NB4 (cell line): ENCODE data around the gene GRIK4.

Source experiments
- DNase-seq: peaks from one replicate; pipeline ENCODE4 v3.0.0; 2010; ENCODE audit warnings: low read depth
- H3K4me3 ChIP-seq: one replicate; pipeline ENCODE4 v1.5.1; 2011; ENCODE audit warnings: mild to moderate bottlenecking, low read depth, low read length, moderate library complexity
- CTCF ChIP-seq: IDR thresholded peaks from one replicate; pipeline ENCODE4 v1.5.1; 2012; ENCODE audit warnings: low read depth, low read length
- MYC ChIP-seq: IDR thresholded peaks from 2 replicates; pipeline ENCODE4 v1.6.1; 2011; ENCODE audit warnings: low read depth, low read length
- POLR2A ChIP-seq: IDR thresholded peaks from 2 replicates; pipeline ENCODE4 v1.6.1; 2011; ENCODE audit warnings: mild to moderate bottlenecking; ENCODE audit not compliant: insufficient read length; ENCODE audit errors: extremely low read depth
- TF ChIP-seq, protein P1 (sequence below): IDR thresholded peaks from 2 replicates; pipeline ENCODE4 v1.6.1; 2011; ENCODE audit warnings: low read depth, low read length

Gene GRIK4

GRCh38 chr11:120680322-120680721, 168.8 kb downstream of the GRIK4 start:
- H3K4me3 ChIP-seq, result no peak overlapping the region
- no peak for DNase-seq
- TF ChIP-seq POLR2A, result no peak
- no peak for TF ChIP-seq MYC
- TF ChIP-seq, protein P1, sequence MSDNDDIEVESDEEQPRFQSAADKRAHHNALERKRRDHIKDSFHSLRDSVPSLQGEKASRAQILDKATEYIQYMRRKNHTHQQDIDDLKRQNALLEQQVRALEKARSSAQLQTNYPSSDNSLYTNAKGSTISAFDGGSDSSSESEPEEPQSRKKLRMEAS, result no peak
- TF ChIP-seq CTCF, result no peak

- TF ChIP-seq POLR2A (no peak), CTCF (no peak), MYC (no peak)
- TF ChIP-seq, protein P1, result no peak
- no peak for DNase-seq
- H3K4me3 ChIP-seq, result no peak overlapping the region
These were observed 170.1 kb downstream of the GRIK4 start for GRCh38 chr11:120681434-120682331.

GRCh38 chr11:120682332-120682649, 170.7 kb downstream of the GRIK4 start:
- TF ChIP-seq, protein P1, result no peak
- TF ChIP-seq POLR2A (no peak), CTCF (no peak), MYC (no peak)
- no peak overlapping the region for H3K4me3 ChIP-seq
- no peak for DNase-seq

DNA sequence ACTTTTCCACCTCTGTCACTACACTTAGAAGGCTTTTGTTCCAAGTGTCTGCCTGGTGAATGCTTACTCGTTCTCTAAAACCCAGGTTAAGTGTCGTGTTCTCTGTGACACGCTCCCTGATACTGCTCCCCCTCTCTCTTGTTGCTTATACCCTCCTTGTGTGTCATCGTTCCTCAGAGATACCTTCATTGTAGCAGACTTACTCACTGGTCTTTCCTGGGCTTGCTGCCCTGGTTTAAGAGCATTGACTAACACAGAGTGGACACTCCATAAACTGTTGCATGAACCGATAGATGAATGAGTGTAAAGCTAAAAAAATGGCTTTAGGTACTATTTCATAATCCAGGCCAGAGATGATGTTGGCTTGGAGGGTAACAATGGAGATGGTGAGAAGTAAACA, 171.3 kb downstream of the GRIK4 start:
- H3K4me3 ChIP-seq, result no peak overlapping the region
- TF ChIP-seq POLR2A, result no peak
- TF ChIP-seq CTCF, result no peak
- TF ChIP-seq, protein P1, result no peak
- no peak for TF ChIP-seq MYC
- DNase-seq, result no peak

GRCh38 chr11:120686516-120686915, 175.0 kb downstream of the GRIK4 start:
- TF ChIP-seq CTCF (no peak), MYC (no peak), POLR2A (no peak)
- TF ChIP-seq, protein P1, result no peak
- H3K4me3 ChIP-seq, result no peak overlapping the region
- no peak for DNase-seq
